GM06990 (cell line): ENCODE measurements around the gene CCDC142.
A peak's percentile ranks its signal among the peaks of the same experiment; 100 is the strongest.
"Not testable (repeated sequence)": the region's sequence is repeated elsewhere in the genome, so short reads cannot be mapped to it uniquely, and the experiment has no call there.

ENCODE experiments used
- DNase-seq: peaks from one replicate; pipeline ENCODE4 v3.0.0-alpha.2; 2011; ENCODE audit not compliant: insufficient read length; ENCODE audit errors: extremely low read depth
- H3K27me3 ChIP-seq: replicated peaks from 2 replicates; pipeline ENCODE4 v1.6.0; 2011; ENCODE audit warnings: low read length; ENCODE audit not compliant: control insufficient read depth, insufficient read depth
- H3K36me3 ChIP-seq: 2 replicates; pipeline ENCODE4 v1.5.1; 2011; ENCODE audit warnings: low read length; ENCODE audit not compliant: control insufficient read depth, insufficient read depth
- H3K4me3 ChIP-seq: replicated peaks from 2 replicates; pipeline ENCODE4 v1.5.1; 2011; ENCODE audit warnings: low read depth, mild to moderate bottlenecking, control low read depth, low read length
- TF ChIP-seq, protein P1 (sequence below): IDR thresholded peaks from 2 replicates; pipeline ENCODE4 v1.5.1; 2011; ENCODE audit warnings: low read length, control low read depth, mild to moderate bottlenecking, inconsistent platforms; ENCODE audit not compliant: insufficient read depth, poor library complexity, severe bottlenecking

Gene CCDC142

DNA sequence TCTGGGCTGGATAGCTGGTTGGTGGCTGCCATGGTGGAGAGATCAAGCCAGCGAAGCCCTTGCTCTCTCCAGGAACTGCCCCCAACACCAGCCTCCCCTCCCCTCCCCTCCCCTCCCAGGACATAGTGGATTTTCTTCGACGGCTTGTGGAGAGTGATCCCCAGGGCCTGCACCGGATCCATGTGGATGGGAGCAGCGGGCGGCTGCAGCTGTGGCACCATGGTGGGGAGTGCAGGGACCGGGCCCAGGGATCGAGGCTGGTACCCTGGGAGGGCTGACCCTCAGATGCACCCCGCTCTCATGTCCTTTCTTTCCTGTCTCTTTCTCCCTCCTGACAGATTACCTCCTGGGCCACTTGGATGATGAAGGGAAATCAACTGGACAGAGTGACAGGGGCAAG lies 7.1 kb upstream of the CCDC142 start:
- Histone ChIP-seq H3K36me3 (peaks cover 20% of the 10 kb centered on the region), H3K27me3 (no peaks in the 10 kb centered on the region), H3K4me3 (no peak overlapping the region)
- no peak for DNase-seq
- TF ChIP-seq, protein P1, sequence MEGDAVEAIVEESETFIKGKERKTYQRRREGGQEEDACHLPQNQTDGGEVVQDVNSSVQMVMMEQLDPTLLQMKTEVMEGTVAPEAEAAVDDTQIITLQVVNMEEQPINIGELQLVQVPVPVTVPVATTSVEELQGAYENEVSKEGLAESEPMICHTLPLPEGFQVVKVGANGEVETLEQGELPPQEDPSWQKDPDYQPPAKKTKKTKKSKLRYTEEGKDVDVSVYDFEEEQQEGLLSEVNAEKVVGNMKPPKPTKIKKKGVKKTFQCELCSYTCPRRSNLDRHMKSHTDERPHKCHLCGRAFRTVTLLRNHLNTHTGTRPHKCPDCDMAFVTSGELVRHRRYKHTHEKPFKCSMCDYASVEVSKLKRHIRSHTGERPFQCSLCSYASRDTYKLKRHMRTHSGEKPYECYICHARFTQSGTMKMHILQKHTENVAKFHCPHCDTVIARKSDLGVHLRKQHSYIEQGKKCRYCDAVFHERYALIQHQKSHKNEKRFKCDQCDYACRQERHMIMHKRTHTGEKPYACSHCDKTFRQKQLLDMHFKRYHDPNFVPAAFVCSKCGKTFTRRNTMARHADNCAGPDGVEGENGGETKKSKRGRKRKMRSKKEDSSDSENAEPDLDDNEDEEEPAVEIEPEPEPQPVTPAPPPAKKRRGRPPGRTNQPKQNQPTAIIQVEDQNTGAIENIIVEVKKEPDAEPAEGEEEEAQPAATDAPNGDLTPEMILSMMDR: no peak

DNA sequence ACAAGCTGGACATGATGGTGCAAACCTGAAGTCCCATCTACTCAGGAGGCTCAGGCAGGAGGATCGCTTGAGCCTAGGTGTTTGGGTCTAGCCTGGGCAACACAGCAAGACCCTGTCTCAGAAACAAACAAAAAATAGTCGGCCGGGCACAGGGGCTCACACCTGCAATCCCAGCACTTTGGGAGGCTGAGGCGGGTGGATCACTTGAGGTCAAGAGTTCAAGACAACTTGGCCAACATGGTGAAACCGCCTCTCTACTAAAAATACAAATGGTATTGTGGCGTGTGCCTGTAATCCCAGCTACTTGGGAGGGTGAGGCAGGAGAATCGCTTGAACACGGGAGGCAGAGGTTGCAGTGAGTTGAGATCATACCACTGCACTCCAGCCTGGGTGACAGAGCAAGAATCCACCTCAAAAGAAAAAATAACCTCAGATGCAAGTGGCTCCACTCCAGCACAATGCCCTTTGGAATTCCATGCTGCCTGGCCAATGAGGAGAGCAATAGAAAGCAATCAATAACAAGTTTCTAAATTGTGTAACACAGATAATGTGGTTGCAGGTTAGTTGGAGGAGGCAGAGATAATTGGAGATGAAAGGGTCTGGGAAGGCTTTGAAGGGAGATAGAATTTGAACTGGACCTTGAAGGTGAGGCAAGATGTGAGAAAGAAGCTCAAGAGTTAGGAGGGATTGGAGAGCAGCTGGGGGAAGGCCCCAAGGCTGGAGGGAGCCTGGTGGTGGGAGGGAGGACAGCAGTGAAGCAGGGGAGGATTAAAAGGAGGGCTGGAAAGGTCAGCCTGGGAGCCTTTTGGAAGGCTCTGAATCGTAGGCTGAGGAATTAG lies 6.1 kb upstream of the CCDC142 start:
- no peaks in the 10 kb centered on the region for H3K27me3 ChIP-seq
- H3K4me3 ChIP-seq: no peak overlapping the region

DNA sequence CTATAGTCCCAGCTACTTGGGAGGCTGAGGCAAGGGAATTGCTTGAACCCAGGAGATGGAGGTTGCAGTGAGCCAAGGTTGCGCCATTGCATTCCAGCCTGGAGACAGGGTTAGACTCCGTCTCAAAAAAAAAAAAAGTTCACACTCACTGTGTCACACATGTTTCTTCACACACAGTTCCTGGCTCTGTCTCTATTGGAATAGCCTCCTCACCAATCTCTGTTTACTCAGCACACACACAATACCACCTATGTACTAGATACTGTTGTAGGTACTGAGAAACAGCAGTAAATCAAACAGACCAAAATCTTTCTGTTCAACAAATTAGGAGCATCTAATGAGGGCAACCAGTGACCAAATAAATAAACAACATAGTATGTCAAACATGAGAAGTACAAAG lies 3.3 kb upstream of the CCDC142 start:
- H3K36me3 ChIP-seq: peaks cover 5% of the 10 kb centered on the region
- H3K4me3 ChIP-seq: no peak overlapping the region

More for the DNA sequence above, 6.1 kb upstream of the CCDC142 start:
- no peak for DNase-seq
- TF ChIP-seq, protein P1: no peak
- peaks cover 20% of the 10 kb centered on the region for H3K36me3 ChIP-seq

DNA sequence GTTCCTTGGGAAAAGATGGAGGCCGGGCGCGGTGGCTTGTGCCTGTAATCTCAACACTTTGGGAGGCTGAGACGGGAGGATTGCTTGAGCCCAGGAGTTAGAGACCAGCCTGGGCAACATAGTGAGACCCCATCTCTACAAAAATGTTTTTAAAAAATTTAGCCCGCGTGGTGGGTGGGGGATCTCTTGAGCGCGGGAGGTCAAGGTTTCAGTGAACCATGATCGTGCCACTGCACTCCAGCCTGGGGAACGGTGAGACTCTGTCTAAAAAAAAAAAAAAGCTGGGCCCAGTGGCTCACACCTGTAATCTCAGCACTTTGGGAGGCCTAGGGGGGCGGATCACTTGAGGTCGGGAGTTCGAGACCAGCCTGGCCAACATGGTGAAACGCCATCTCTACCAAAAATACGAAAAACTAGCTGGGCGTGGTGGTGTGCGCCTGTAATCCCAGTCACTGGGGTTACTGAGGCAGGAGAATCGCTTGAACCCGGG lies 922 bp upstream of the CCDC142 start:
- peak overlapping the region; percentile 94 for H3K4me3 ChIP-seq
- not testable (repeated sequence) for H3K27me3 ChIP-seq, DNase-seq, H3K36me3 ChIP-seq

More for the DNA sequence above, 3.3 kb upstream of the CCDC142 start:
- no peaks in the 10 kb centered on the region for H3K27me3 ChIP-seq
- TF ChIP-seq, protein P1: no peak
- no peak for DNase-seq

DNA sequence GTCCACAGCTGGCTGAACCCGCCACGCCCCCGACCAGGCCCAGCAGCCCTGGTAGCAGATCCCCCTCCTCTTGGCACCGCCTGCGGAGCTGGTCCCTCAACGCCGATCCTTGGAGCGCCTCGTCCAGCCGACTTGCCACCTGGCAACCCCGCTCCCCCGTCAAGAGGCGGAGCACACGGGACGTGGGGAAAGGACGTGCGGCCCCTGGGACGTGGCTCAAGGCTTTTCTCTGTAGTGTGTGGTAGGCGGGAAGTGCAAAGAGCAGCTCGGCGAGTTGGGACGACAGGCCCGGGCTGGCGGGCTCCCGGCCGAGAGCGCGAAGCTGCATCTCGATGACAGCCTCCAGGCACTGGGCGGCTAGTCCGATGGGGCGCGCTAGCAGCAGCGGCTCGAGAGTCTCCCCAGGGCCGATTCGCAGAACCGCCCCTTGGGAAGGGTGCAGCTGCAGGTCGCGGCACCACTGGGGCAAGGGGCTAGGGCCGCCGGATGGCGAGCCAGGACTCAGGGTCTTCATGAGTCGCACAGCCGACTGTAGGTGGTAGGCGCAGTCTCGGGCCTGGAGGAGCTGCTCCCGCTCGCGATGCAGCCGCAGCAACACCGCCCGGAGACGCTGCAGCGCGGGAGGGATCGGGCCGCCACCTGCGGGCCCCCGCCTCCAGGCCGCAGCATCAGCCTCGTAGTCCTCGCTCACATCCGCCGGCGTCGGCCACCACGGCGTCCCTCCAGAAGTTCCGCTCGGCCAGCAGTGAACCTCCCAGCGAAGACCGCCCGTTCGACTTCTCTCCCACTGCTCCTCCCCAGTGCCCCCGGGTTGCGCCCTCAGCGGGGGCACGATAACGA lies 617 bp downstream of the CCDC142 start:
- H3K27me3 ChIP-seq: no peaks in the 10 kb centered on the region
- DNase-seq: peak; percentile 85
- TF ChIP-seq, protein P1: no peak
- peaks cover 4% of the 10 kb centered on the region for H3K36me3 ChIP-seq
- peak overlapping the region; percentile 94 for H3K4me3 ChIP-seq

DNA sequence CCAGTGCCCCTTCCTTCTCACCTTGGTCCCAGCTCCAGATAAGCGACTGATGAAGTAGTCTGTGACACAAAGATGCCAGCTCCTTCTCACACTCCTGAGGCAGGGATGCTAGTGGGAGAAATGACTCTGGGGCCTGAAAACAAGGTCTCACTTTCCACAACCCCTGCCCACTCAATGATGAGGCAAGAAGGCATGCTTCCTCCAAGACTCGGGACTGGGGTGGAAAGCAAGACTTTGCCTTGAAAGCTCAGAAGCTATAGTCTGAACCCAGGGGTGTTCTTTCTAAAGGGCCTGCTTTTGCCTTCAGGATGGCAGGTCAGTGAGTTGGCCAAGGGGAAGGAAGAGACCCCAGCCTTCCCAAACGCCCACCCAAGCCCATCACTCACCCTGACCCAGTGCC lies 1.4 kb downstream of the CCDC142 start:
- peak overlapping the region; percentile 94 for H3K4me3 ChIP-seq
- no peaks in the 10 kb centered on the region for H3K27me3 ChIP-seq
- peaks cover 4% of the 10 kb centered on the region for H3K36me3 ChIP-seq
- no peak for DNase-seq
- TF ChIP-seq, protein P1: no peak
